HG03039 (cell line): ENCODE measurements around the gene CCDC14.
"Not testable (repeated sequence)": the region's sequence is repeated elsewhere in the genome, so short reads cannot be mapped to it uniquely, and the experiment has no call there.

Experiments used
- ATAC-seq: cut with Tn5 transposase; IDR thresholded peaks from one replicate; pipeline ENCODE4 v1.9.1; 2021; ENCODE audit warnings: mild to moderate bottlenecking, moderate library complexity; ENCODE audit not compliant: unreplicated experiment

CCDC14 gene

DNA sequence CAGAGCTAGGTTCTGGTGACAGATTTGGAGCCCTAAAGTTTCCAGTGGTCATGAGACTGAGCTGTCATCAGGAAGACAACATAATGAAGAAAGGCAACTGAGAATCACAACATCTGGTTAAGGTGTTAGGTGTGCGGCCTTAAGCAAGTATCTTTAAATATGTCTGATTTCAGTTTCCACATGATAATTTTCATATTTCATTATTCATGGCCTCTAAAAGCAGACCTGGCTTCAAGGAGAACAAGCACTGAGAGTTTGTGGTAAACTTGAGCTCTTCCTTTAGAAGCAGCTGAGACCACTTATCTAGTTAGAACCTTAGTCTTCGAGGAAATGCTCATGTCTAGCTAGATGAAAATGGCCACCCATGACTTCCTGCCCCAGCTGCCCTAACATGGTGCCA, 51.2 kb downstream of the CCDC14 start:
- no peak for ATAC-seq

- no peak for ATAC-seq
These were observed 53.3 kb downstream of the CCDC14 start for GRCh38 chr3:123907720-123908119.

GRCh38 chr3:123899300-123899865, 61.6 kb downstream of the CCDC14 start:
- ATAC-seq = no peak

- ATAC-seq = no peak
These were observed 68.0 kb downstream of the CCDC14 start for GRCh38 chr3:123893012-123893411.

DNA sequence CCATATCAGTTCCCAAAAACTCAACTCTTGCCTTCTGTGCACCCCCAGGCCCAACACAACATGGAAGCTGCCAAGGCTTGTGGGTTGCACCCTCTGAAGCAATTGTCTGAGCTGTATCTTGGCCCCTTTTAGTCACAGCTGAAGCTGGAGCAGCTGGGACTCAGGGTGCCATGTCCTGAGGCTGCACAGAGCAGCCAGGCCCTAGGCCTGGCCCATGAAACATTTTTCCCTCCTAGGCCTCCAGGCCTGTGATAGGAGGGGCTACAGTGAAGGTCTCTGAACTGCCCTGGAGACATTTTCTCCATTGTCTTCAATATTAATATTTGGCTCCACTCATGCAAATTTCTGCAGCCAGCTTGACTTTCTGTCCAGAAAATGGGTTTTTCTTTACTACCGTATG, 68.8 kb downstream of the CCDC14 start:
- ATAC-seq = no peak

DNA sequence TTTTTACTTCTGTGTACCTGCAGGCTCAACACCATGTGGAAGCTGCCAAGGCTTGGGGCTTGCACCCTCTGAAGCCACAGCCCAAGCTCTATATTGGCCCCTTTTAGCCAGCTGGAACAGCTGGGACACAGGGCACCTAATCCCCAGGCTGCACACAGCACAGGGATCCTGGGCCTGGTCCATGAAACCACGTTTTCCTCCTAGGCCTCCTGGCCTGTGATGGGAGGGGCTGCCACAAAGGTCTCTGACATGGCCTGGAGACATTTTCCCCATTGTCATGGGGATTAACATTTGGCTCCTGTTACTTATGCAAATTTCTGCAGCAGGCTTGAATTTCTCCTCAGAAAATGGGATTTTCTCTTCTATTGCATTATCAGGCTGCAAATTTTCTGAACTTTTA, 70.0 kb downstream of the CCDC14 start:
- ATAC-seq = not testable (repeated sequence)

- ATAC-seq = not testable (repeated sequence)
These were observed 70.9 kb downstream of the CCDC14 start for GRCh38 chr3:123890162-123890561.

DNA sequence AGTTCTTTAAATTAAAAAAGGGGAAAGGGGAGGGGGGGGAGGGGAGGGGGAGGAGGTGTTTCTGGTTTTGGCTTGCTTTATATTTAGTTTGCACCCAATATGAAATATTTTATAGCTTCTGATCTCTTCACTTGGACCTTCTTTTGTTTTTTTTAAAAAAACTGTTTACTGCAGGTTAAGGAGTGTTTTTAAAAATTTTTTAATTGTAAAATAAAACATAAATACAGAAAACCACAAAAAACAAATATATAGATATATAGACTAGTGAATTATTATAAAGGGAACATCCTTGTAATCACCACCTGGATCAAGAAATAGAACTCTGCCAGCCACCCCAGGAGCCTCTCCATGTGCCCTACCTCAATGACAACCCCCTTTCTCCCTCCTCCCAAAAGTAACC, 76.0 kb downstream of the CCDC14 start:
- no peak for ATAC-seq

DNA sequence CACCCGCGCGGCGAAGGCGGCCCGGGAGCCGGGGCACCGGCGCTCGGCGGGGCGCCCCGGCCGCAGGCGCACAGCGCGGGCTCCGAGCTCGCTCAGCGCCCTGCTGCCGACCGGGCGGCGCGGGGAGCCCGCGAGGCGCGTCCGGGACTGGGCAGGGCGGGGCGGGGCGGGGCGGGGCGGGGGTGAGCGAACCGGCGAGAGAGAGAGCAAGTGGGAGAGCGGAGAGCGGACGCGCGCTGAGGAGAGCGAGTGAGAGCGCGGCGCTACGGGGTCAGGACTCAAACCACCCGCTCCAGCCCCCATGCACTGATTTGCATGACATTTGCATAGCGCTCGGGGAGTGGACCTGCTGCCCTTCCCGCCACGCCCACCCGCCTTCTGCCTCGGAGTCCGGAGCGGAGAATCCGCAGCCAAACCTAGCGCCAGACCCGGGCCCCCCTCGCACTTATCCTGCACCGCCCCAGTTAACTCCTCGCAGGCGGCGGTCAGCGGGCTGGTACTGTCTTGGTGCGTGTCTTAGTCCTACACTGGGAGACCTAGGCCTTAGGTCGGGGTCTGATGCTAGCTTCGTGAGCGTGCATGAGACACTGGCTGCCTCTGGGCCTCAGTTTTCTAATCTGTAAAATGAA, 76.7 kb downstream of the CCDC14 start, which contains the start of gene MYLK:
Gene MYLK (minus strand): TSS at position 130 of the 629 bp plus-strand sequence. CDS start 90,491 bp downstream, outside the sequence.
- peak; percentile 48 for ATAC-seq

- no peak for ATAC-seq
These were observed 77.3 kb downstream of the CCDC14 start for GRCh38 chr3:123883701-123884202.

- ATAC-seq = no peak
These were observed 77.9 kb downstream of the CCDC14 start for GRCh38 chr3:123883111-123883510.

GRCh38 chr3:123881771-123882170, 79.3 kb downstream of the CCDC14 start:
- ATAC-seq = no peak

GRCh38 chr3:123880998-123881561, 79.9 kb downstream of the CCDC14 start:
- no peak for ATAC-seq

DNA sequence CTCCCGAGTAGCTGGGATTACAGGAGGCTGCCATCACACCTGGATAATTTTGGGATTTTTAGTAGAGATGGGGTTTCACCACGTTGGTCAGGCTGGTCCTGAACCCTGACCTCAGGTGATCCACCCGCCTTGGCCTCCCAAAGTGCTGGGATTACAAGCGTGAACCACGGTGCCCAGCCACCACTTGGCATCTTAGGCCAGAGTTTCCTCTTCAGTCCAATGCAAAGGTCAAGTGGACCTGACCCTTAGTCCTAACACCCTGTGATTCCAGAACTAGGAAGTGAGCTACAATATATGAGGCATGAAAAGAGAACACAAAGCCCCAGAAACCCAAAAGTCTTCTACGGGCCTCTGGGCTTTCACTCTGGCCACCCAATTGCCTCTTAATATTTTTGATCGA, 82.2 kb downstream of the CCDC14 start:
- ATAC-seq = no peak

- no peak for ATAC-seq
These were observed 83.1 kb downstream of the CCDC14 start for GRCh38 chr3:123877965-123878364.

DNA sequence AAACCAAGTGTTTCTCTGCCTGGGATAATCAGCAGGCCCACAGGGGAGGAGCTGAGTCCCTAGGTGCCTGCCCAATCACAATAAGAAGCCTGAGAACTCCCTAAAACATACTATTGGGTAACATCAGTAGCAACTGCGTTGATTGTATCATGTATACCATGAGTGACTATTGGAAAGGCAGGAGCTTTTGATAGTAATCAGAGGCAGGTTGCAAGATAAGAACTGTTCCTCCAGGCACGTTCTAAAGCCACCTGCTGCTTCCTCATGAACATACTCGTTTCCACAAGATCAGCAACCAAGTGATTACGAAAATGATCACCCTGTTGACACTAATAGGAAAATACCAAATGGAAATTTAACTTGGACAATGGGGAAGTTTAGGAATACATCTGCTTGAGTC, 83.6 kb downstream of the CCDC14 start:
- no peak for ATAC-seq

GRCh38 chr3:123876858-123877257, 84.2 kb downstream of the CCDC14 start:
- no peak for ATAC-seq

DNA sequence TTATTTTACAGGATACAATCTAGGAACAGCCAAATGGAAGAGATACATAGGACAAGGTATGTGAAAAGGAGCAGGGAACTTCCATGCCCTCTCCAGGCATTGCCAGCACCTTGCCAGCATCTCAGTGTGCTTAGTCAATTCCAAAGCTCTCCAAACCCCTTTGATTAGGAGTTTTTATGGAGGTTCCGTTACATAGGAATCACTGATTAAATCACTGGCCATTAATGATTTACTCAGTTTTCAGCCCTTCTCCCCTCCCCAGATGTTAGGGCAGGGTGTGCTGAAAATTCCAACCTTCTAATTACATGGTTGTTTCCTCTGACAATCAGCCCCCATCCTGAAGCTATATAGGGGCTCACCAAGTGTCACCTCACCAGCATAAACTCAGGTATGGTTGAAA, 88.4 kb downstream of the CCDC14 start:
- no peak for ATAC-seq

GRCh38 chr3:123871946-123872345, 89.1 kb downstream of the CCDC14 start:
- no peak for ATAC-seq

DNA sequence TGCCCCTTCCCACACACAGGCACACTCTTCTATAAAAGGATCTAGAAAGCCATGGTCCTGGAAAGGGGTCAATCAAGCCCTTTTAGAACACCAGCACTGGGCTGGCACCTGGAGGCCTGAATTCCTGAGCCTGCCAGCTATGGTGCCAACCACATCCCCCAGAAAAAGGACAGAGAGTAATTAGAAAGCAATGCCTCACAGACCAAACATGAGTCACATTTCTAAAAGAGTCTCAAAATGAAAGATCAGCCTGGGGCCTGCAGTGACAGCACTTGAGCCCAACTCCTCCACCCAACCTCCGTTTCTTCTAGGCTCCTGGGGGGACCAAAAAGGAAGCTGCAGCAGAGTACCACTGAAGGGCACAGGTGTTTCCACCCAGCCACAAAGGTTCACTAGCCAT, 91.0 kb downstream of the CCDC14 start:
- no peak for ATAC-seq

- ATAC-seq = no peak
These were observed 91.9 kb downstream of the CCDC14 start for GRCh38 chr3:123869165-123869564.

- ATAC-seq = no peak
These were observed 96.3 kb downstream of the CCDC14 start for GRCh38 chr3:123864706-123865105.
